H9 (cell line): ENCODE data around the gene NOTCH1. TPM values are rescaled to one million over a fixed set of nuclear protein-coding genes. Genes with fewer than 3 reads are reported as not detected.

Source experiments
- DNase-seq: peaks from one replicate; pipeline ENCODE4 v3.0.0-alpha.2; 2017
- H2AFZ ChIP-seq: one replicate; pipeline ENCODE4 v1.6.1; 2013; ENCODE audit warnings: mild to moderate bottlenecking, low read length, control low read depth, moderate library complexity
- H2AK5ac ChIP-seq: 2 replicates; pipeline ENCODE4 v1.6.1; 2013; ENCODE audit warnings: low read length, control low read depth, mixed read lengths; ENCODE audit not compliant: insufficient read length
- H2BK120ac ChIP-seq: one replicate; pipeline ENCODE4 v1.6.1; 2013; ENCODE audit warnings: low read depth, mild to moderate bottlenecking, low read length, control low read depth, inconsistent platforms; ENCODE audit not compliant: poor library complexity, severe bottlenecking
- H2BK12ac ChIP-seq: 2 replicates; pipeline ENCODE4 v1.6.1; 2013; ENCODE audit warnings: low read length, control low read depth, mixed read lengths, low read depth; ENCODE audit not compliant: insufficient read length
- H2BK15ac ChIP-seq: 2 replicates; pipeline ENCODE4 v1.6.1; 2013; ENCODE audit warnings: low read depth, low read length, control low read depth
- H2BK20ac ChIP-seq: one replicate; pipeline ENCODE4 v1.6.1; 2013; ENCODE audit warnings: low read depth, mild to moderate bottlenecking, low read length, control low read depth, inconsistent platforms; ENCODE audit not compliant: poor library complexity, severe bottlenecking
- H2BK5ac ChIP-seq: 2 replicates; pipeline ENCODE4 v1.6.1; 2013; ENCODE audit warnings: low read length, control low read depth, mixed read lengths; ENCODE audit not compliant: insufficient read length
- H3K14ac ChIP-seq: 2 replicates; pipeline ENCODE4 v1.6.1; 2013; ENCODE audit warnings: low read length, control low read depth; ENCODE audit not compliant: insufficient read depth
- H3K18ac ChIP-seq: 2 replicates; pipeline ENCODE4 v1.6.1; 2013; ENCODE audit warnings: low read depth, mild to moderate bottlenecking, mixed read lengths, low read length, control low read depth; ENCODE audit not compliant: insufficient read length
- H3K23ac ChIP-seq: 2 replicates; pipeline ENCODE4 v1.6.1; 2013; ENCODE audit warnings: low read length, control low read depth, mixed read lengths, low read depth; ENCODE audit not compliant: insufficient read length
- H3K23me2 ChIP-seq: 2 replicates; pipeline ENCODE4 v1.6.1; 2013; ENCODE audit warnings: low read depth, mild to moderate bottlenecking, mixed read lengths, low read length, control low read depth; ENCODE audit not compliant: insufficient read length, poor library complexity, severe bottlenecking
- H3K27ac ChIP-seq: 2 replicates; pipeline ENCODE4 v1.5.1; 2013; ENCODE audit warnings: low read length, control low read depth, mixed read lengths, low read depth; ENCODE audit not compliant: insufficient read length
- H3K27me3 ChIP-seq: 2 replicates; pipeline ENCODE4 v1.6.1; 2013; ENCODE audit warnings: low read length, control low read depth, inconsistent platforms; ENCODE audit not compliant: insufficient read depth
- H3K4ac ChIP-seq: 2 replicates; pipeline ENCODE4 v1.6.1; 2013; ENCODE audit warnings: low read depth, mild to moderate bottlenecking, control low read depth, inconsistent platforms, low read length, moderate library complexity
- H3K4me1 ChIP-seq: 2 replicates; pipeline ENCODE4 v1.6.1; 2013; ENCODE audit warnings: low read length, control low read depth, inconsistent platforms; ENCODE audit not compliant: insufficient read depth
- H3K4me2 ChIP-seq: 2 replicates; pipeline ENCODE4 v1.6.1; 2013; ENCODE audit warnings: low read length, control low read depth, mixed read lengths; ENCODE audit not compliant: insufficient read length, insufficient read depth
- H3K56ac ChIP-seq: 2 replicates; pipeline ENCODE4 v1.6.1; 2013; ENCODE audit warnings: low read depth, mild to moderate bottlenecking, mixed read lengths, low read length, control low read depth; ENCODE audit not compliant: insufficient read length
- H3K79me1 ChIP-seq: 2 replicates; pipeline ENCODE4 v1.6.1; 2013; ENCODE audit warnings: low read depth, mild to moderate bottlenecking, moderate library complexity, low read length, control low read depth, inconsistent platforms; ENCODE audit not compliant: insufficient read depth, poor library complexity, severe bottlenecking
- H3K79me2 ChIP-seq: 2 replicates; pipeline ENCODE4 v1.6.1; 2013; ENCODE audit warnings: low read length, control low read depth, inconsistent platforms; ENCODE audit not compliant: insufficient read depth
- H3K9ac ChIP-seq: 2 replicates; pipeline ENCODE4 v1.6.1; 2013; ENCODE audit warnings: low read length, control low read depth, mixed read lengths; ENCODE audit not compliant: insufficient read length; ENCODE audit errors: extremely low read depth
- H3K9me3 ChIP-seq: one replicate; pipeline ENCODE4 v1.6.1; 2013; ENCODE audit warnings: low read depth, low read length, inconsistent platforms; ENCODE audit not compliant: control insufficient read depth
- H3T11ph ChIP-seq: one replicate; pipeline ENCODE4 v1.6.1; 2013; ENCODE audit warnings: mild to moderate bottlenecking, low read length, control low read depth, inconsistent platforms
- H4K20me1 ChIP-seq: one replicate; pipeline ENCODE4 v1.6.1; 2013; ENCODE audit not compliant: control insufficient read depth, insufficient read length, insufficient read depth
- H4K5ac ChIP-seq: 2 replicates; pipeline ENCODE4 v1.6.1; 2013; ENCODE audit warnings: low read depth, mild to moderate bottlenecking, mixed read lengths, low read length, control low read depth; ENCODE audit not compliant: insufficient read length
- H4K8ac ChIP-seq: replicated peaks from 2 replicates; pipeline ENCODE4 v1.6.1; 2013; ENCODE audit warnings: low read length, control low read depth, mixed read lengths, low read depth; ENCODE audit not compliant: insufficient read length
- H4K91ac ChIP-seq: 2 replicates; pipeline ENCODE4 v1.6.1; 2013; ENCODE audit warnings: low read depth, mild to moderate bottlenecking, moderate library complexity, mixed read lengths, low read length, control low read depth; ENCODE audit not compliant: insufficient read length
- H3K27ac Mint-ChIP-seq, 3 experiments: 2 replicates in 2 of 3; 3 replicates in 1 of 3; pipeline ENCODE4 v1.8.0; 2020 to 2021; ENCODE audit warnings: mixed read lengths in 3 of 3, mild to moderate bottlenecking in 1 of 3, moderate library complexity in 1 of 3
- H3K27me3 Mint-ChIP-seq: 2 replicates; pipeline ENCODE4 v1.8.0; 2021; ENCODE audit warnings: low read depth, mild to moderate bottlenecking, moderate library complexity, mixed read lengths
- H3K36me3 Mint-ChIP-seq, 3 experiments: 2 replicates in 2 of 3; 3 replicates in 1 of 3; pipeline ENCODE4 v1.8.0; 2020 to 2021; ENCODE audit warnings: low read depth in 3 of 3, mixed read lengths in 3 of 3; ENCODE audit not compliant: insufficient read depth in 1 of 3
- H3K4me1 Mint-ChIP-seq, 2 experiments: 2 replicates each; pipeline ENCODE4 v1.8.0; 2020; ENCODE audit warnings: mixed read lengths in 2 of 2
- H3K4me3 Mint-ChIP-seq, 2 experiments: 2 replicates in 1 of 2; 3 replicates in 1 of 2; pipeline ENCODE4 v1.8.0; 2020 to 2021; ENCODE audit warnings: mild to moderate bottlenecking in 2 of 2, mixed read lengths in 2 of 2, moderate library complexity in 1 of 2
- H3K9me3 Mint-ChIP-seq, 2 experiments: 2 replicates in 1 of 2; 3 replicates in 1 of 2; pipeline ENCODE4 v1.8.0; 2020; ENCODE audit warnings: mild to moderate bottlenecking in 2 of 2, mixed read lengths in 2 of 2, moderate library complexity in 1 of 2
- CTCF ChIP-seq: fragments of 200-600 bp; sonication (generic); conservative IDR thresholded peaks from 3 replicates; pipeline ENCODE4 v1.8.0; 2021; ENCODE audit warnings: antibody characterized with exemption, mild to moderate bottlenecking
- WGBS: extraction: QIAGEN DNeasy Blood & Tissue Kit; methylation state at CpG from one replicate; pipeline ENCODE4 v1.1.7; 2013; ENCODE audit warnings: missing lambda C conversion rate, low lambda C conversion rate, mixed read lengths; ENCODE audit not compliant: insufficient read length; ENCODE audit errors: extremely low coverage; 5-methylcytosine and 5-hydroxymethylcytosine counted together
- total RNA-seq: library from RNA; stranded (reverse); gene quantifications from 2 replicates; pipeline ENCODE4 v1.2.1, GENCODE V29; 2021

The NOTCH1 gene
- total RNA-seq, 1 experiment from 2014 or later = 71.6 TPM

- no peak overlapping the region for H2AK5ac ChIP-seq
- no peaks in the 10 kb centered on the region for H3K23me2 ChIP-seq
- peaks cover 13 to 46% (median 30%) of the 10 kb centered on the region in 3 experiments; a peak in 6 of 7 replicates for H3K36me3 Mint-ChIP-seq
- no peak overlapping the region for H3K23ac ChIP-seq
- H2BK20ac ChIP-seq = no peak overlapping the region
- H4K91ac ChIP-seq = no peak overlapping the region
- no peak overlapping the region for H3K4me2 ChIP-seq
- WGBS = no CpG with 5 or more reads among the region's 7 CpGs
- no peak overlapping the region for H3T11ph ChIP-seq
- no peak overlapping the region for H2BK5ac ChIP-seq
- no peak overlapping the region for H2BK120ac ChIP-seq
- H2BK12ac ChIP-seq = no peak overlapping the region
- H3K9me3 Mint-ChIP-seq = no peaks in the 10 kb centered on the region
- no peak overlapping the region for H2BK15ac ChIP-seq
- no peak overlapping the region for H3K27ac Mint-ChIP-seq
- no peaks in the 10 kb centered on the region for H3K9me3 ChIP-seq
- H3K4me1 Mint-ChIP-seq = peaks cover 9 to 18% of the 10 kb centered on the region in 2 experiments
- H3K27me3 ChIP-seq = no peaks in the 10 kb centered on the region
- H3K4me1 ChIP-seq = no peaks in the 10 kb centered on the region
- peaks cover 4% of the 10 kb centered on the region for H4K20me1 ChIP-seq
- H3K56ac ChIP-seq = no peak overlapping the region
- H3K27ac ChIP-seq = no peak overlapping the region
- H3K4me3 Mint-ChIP-seq = no peak overlapping the region
- no peaks in the 10 kb centered on the region for H3K27me3 Mint-ChIP-seq
- no peak overlapping the region for H4K5ac ChIP-seq
- peaks cover 12% of the 10 kb centered on the region for H3K79me1 ChIP-seq
- H2AFZ ChIP-seq = no peak overlapping the region
- no peak overlapping the region for H3K9ac ChIP-seq
- no peak for TF ChIP-seq CTCF
- no peak overlapping the region for H3K4ac ChIP-seq
- H3K18ac ChIP-seq = no peak overlapping the region
- no peak overlapping the region for H3K14ac ChIP-seq
- H4K8ac ChIP-seq = no peak overlapping the region
- H3K79me2 ChIP-seq = peaks cover 2% of the 10 kb centered on the region; the same call in 1 of the 2 replicates
- DNase-seq = no peak
Observed at GRCh38 chr9:136537411-136537810, 8.4 kb downstream of the NOTCH1 start.
